ENCODE measurements around the gene RAD51C. TPM values are rescaled to one million over a fixed set of nuclear protein-coding genes. Genes with fewer than 3 reads are reported as not detected.

The RAD51C gene
- total RNA-seq, 1 experiment from 2014 or later: 15.2 TPM

GRCh38 chr17:58706351-58707140, 14.1 kb downstream of the RAD51C start:
- CTCF ChIA-PET: interaction anchor here (0.6 to 0.8 kb wide), 2 partner anchors 48 to 110 kb away, joined by 3 to 4 read pairs; no protein-coding TSS in a partner anchor
- no peak overlapping the region; the same call in 1 of the 2 replicates for H3K27ac Mint-ChIP-seq
- DNase-seq (ENCODE audit: low spot score) (no peak), ATAC-seq (no peak)
- TF ChIP-seq, protein P1, sequence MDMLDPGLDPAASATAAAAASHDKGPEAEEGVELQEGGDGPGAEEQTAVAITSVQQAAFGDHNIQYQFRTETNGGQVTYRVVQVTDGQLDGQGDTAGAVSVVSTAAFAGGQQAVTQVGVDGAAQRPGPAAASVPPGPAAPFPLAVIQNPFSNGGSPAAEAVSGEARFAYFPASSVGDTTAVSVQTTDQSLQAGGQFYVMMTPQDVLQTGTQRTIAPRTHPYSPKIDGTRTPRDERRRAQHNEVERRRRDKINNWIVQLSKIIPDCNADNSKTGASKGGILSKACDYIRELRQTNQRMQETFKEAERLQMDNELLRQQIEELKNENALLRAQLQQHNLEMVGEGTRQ (CRISPR knock-in tag; IDR thresholded peaks at IDR 0.05): no peak
- TF ChIP-seq CREM (CRISPR knock-in tag; IDR thresholded peaks at IDR 0.05) (no peak), SOX15 (CRISPR knock-in tag; IDR thresholded peaks at IDR 0.05) (no peak), NFYB (CRISPR knock-in tag; conservative IDR thresholded peaks at IDR 0.05; ENCODE audit: low read depth) (no peak), NR3C1 (CRISPR knock-in tag; conservative IDR thresholded peaks at IDR 0.05; ENCODE audit: low read depth) (no peak), RORB (CRISPR knock-in tag; IDR thresholded peaks at IDR 0.05) (no peak), ATF3 (CRISPR knock-in tag; conservative IDR thresholded peaks at IDR 0.05) (no peak), GABPB1 (CRISPR knock-in tag; IDR thresholded peaks at IDR 0.05) (no peak), TEAD1 (CRISPR knock-in tag; IDR thresholded peaks at IDR 0.05) (no peak), FOXK1 (CRISPR knock-in tag; IDR thresholded peaks at IDR 0.05) (no peak)
- TF ChIP-seq, protein P2, sequence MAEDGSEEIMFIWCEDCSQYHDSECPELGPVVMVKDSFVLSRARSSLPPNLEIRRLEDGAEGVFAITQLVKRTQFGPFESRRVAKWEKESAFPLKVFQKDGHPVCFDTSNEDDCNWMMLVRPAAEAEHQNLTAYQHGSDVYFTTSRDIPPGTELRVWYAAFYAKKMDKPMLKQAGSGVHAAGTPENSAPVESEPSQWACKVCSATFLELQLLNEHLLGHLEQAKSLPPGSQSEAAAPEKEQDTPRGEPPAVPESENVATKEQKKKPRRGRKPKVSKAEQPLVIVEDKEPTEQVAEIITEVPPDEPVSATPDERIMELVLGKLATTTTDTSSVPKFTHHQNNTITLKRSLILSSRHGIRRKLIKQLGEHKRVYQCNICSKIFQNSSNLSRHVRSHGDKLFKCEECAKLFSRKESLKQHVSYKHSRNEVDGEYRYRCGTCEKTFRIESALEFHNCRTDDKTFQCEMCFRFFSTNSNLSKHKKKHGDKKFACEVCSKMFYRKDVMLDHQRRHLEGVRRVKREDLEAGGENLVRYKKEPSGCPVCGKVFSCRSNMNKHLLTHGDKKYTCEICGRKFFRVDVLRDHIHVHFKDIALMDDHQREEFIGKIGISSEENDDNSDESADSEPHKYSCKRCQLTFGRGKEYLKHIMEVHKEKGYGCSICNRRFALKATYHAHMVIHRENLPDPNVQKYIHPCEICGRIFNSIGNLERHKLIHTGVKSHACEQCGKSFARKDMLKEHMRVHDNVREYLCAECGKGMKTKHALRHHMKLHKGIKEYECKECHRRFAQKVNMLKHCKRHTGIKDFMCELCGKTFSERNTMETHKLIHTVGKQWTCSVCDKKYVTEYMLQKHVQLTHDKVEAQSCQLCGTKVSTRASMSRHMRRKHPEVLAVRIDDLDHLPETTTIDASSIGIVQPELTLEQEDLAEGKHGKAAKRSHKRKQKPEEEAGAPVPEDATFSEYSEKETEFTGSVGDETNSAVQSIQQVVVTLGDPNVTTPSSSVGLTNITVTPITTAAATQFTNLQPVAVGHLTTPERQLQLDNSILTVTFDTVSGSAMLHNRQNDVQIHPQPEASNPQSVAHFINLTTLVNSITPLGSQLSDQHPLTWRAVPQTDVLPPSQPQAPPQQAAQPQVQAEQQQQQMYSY (CRISPR knock-in tag; IDR thresholded peaks at IDR 0.05): no peak
- TF ChIP-seq, protein P3, sequence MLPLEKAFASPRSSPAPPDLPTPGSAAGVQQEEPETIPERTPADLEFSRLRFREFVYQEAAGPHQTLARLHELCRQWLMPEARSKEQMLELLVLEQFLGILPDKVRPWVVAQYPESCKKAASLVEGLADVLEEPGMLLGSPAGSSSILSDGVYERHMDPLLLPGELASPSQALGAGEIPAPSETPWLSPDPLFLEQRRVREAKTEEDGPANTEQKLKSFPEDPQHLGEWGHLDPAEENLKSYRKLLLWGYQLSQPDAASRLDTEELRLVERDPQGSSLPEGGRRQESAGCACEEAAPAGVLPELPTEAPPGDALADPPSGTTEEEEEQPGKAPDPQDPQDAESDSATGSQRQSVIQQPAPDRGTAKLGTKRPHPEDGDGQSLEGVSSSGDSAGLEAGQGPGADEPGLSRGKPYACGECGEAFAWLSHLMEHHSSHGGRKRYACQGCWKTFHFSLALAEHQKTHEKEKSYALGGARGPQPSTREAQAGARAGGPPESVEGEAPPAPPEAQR (CRISPR knock-in tag; IDR thresholded peaks at IDR 0.05): no peak
- TF ChIP-seq, protein P4, sequence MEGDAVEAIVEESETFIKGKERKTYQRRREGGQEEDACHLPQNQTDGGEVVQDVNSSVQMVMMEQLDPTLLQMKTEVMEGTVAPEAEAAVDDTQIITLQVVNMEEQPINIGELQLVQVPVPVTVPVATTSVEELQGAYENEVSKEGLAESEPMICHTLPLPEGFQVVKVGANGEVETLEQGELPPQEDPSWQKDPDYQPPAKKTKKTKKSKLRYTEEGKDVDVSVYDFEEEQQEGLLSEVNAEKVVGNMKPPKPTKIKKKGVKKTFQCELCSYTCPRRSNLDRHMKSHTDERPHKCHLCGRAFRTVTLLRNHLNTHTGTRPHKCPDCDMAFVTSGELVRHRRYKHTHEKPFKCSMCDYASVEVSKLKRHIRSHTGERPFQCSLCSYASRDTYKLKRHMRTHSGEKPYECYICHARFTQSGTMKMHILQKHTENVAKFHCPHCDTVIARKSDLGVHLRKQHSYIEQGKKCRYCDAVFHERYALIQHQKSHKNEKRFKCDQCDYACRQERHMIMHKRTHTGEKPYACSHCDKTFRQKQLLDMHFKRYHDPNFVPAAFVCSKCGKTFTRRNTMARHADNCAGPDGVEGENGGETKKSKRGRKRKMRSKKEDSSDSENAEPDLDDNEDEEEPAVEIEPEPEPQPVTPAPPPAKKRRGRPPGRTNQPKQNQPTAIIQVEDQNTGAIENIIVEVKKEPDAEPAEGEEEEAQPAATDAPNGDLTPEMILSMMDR (IDR thresholded peaks at IDR 0.05): no peak
- no peak overlapping the region for H3K4me3 Mint-ChIP-seq
- no peaks in the 10 kb centered on the region for H3K4me1 Mint-ChIP-seq
- H3K27me3 Mint-ChIP-seq (ENCODE audit: low read depth): no peaks in the 10 kb centered on the region
- POLR2A ChIA-PET: no interaction called here
- no peaks in the 10 kb centered on the region for H3K9me3 Mint-ChIP-seq
- no peaks in the 10 kb centered on the region for H3K36me3 Mint-ChIP-seq

- Mint-ChIP-seq H3K36me3 (no peaks in the 10 kb centered on the region), H3K9me3 (no peaks in the 10 kb centered on the region), H3K27ac (no peak overlapping the region), H3K4me3 (no peak overlapping the region), H3K4me1 (no peaks in the 10 kb centered on the region), H3K27me3 (ENCODE audit: low read depth) (no peaks in the 10 kb centered on the region)
- DNase-seq (ENCODE audit: low spot score) (peak; percentile 16), ATAC-seq (no peak)
- CTCF ChIA-PET: interaction anchor here (0.5 to 2.6 kb wide), 32 partner anchors 8 to 638 kb away, joined by 3 to 39 read pairs (median 3); partner anchors contain the start of gene PPM1E
- POLR2A ChIA-PET: no interaction called here
- TF ChIP-seq, protein P4 (IDR thresholded peaks at IDR 0.05): peak; percentile 79
- TF ChIP-seq PRRX2 (CRISPR knock-in tag; IDR thresholded peaks at IDR 0.05) (no peak), CREB1 (CRISPR knock-in tag; IDR thresholded peaks at IDR 0.05) (no peak)
- TF ChIP-seq, protein P5, sequence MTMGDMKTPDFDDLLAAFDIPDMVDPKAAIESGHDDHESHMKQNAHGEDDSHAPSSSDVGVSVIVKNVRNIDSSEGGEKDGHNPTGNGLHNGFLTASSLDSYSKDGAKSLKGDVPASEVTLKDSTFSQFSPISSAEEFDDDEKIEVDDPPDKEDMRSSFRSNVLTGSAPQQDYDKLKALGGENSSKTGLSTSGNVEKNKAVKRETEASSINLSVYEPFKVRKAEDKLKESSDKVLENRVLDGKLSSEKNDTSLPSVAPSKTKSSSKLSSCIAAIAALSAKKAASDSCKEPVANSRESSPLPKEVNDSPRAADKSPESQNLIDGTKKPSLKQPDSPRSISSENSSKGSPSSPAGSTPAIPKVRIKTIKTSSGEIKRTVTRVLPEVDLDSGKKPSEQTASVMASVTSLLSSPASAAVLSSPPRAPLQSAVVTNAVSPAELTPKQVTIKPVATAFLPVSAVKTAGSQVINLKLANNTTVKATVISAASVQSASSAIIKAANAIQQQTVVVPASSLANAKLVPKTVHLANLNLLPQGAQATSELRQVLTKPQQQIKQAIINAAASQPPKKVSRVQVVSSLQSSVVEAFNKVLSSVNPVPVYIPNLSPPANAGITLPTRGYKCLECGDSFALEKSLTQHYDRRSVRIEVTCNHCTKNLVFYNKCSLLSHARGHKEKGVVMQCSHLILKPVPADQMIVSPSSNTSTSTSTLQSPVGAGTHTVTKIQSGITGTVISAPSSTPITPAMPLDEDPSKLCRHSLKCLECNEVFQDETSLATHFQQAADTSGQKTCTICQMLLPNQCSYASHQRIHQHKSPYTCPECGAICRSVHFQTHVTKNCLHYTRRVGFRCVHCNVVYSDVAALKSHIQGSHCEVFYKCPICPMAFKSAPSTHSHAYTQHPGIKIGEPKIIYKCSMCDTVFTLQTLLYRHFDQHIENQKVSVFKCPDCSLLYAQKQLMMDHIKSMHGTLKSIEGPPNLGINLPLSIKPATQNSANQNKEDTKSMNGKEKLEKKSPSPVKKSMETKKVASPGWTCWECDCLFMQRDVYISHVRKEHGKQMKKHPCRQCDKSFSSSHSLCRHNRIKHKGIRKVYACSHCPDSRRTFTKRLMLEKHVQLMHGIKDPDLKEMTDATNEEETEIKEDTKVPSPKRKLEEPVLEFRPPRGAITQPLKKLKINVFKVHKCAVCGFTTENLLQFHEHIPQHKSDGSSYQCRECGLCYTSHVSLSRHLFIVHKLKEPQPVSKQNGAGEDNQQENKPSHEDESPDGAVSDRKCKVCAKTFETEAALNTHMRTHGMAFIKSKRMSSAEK (CRISPR knock-in tag; IDR thresholded peaks at IDR 0.05; ENCODE audit: borderline replicate concordance): no peak
Observed at GRCh38 chr17:58710948-58711552, 18.6 kb downstream of the RAD51C start.
